HepG2 (cell line): Measurements from ENCODE around the gene C12orf60. TPM values are rescaled to one million over a fixed set of nuclear protein-coding genes. Genes with fewer than 3 reads are reported as not detected.
A peak's percentile ranks its signal among the peaks of the same experiment; 100 is the strongest.

Experiments used
- ATF3 ChIP-seq: sonication (generic); formaldehyde crosslinking; IDR thresholded peaks from 2 replicates; pipeline ENCODE4 v1.4.0; 2020; ENCODE audit warnings: missing genetic modification reagents
- EP300 ChIP-seq, 3 experiments: sonication (generic) in 1 of 3; formaldehyde crosslinking in 1 of 3; IDR thresholded peaks; 2 replicates each; pipeline versions ENCODE4 v1.5.1 to v1.6.1; 2011 to 2020; ENCODE audit warnings: low read depth in 2 of 3, low read length in 2 of 3, borderline replicate concordance in 1 of 3, improper control_type of control experiment in 1 of 3, mild to moderate bottlenecking in 1 of 3, missing genetic modification reagents in 1 of 3, moderate library complexity in 1 of 3
- HNF1B ChIP-seq: sonication (generic); formaldehyde crosslinking; IDR thresholded peaks from 2 replicates; pipeline ENCODE4 v1.5.1; 2020; ENCODE audit warnings: mild to moderate bottlenecking, moderate library complexity, missing genetic modification reagents
- KDM4B ChIP-seq: sonication (generic); formaldehyde crosslinking; IDR thresholded peaks from 2 replicates; pipeline ENCODE4 v1.4.0; 2020; ENCODE audit warnings: missing genetic modification reagents
- LBX2 ChIP-seq: sonication (generic); formaldehyde crosslinking; IDR thresholded peaks from 2 replicates; pipeline ENCODE4 v1.5.0; 2020; ENCODE audit warnings: missing genetic modification reagents, mild to moderate bottlenecking, borderline replicate concordance
- SMYD3 ChIP-seq: sonication (generic); formaldehyde crosslinking; IDR thresholded peaks from 2 replicates; pipeline ENCODE4 v1.8.1; 2023; ENCODE audit warnings: mild to moderate bottlenecking, missing genetic modification reagents
- ZBTB20 ChIP-seq: sonication (generic); formaldehyde crosslinking; IDR thresholded peaks from 2 replicates; pipeline ENCODE4 v1.8.1; 2023; ENCODE audit warnings: missing genetic modification reagents, low read depth, mild to moderate bottlenecking, borderline replicate concordance
- ZBTB49 ChIP-seq: sonication (generic); formaldehyde crosslinking; IDR thresholded peaks from 2 replicates; pipeline ENCODE4 v1.4.0; 2020; ENCODE audit warnings: missing genetic modification reagents, borderline replicate concordance
- ZNF224 ChIP-seq: sonication (generic); formaldehyde crosslinking; IDR thresholded peaks from 2 replicates; pipeline ENCODE4 v1.5.0; 2020; ENCODE audit warnings: mild to moderate bottlenecking, missing genetic modification reagents
- ZNF674 ChIP-seq: sonication (generic); formaldehyde crosslinking; IDR thresholded peaks from 2 replicates; pipeline ENCODE4 v1.5.0; 2020; ENCODE audit warnings: low read depth, mild to moderate bottlenecking, missing genetic modification reagents
- ZNF746 ChIP-seq: sonication (generic); formaldehyde crosslinking; IDR thresholded peaks from 2 replicates; pipeline ENCODE4 v1.8.0; 2022; ENCODE audit warnings: mild to moderate bottlenecking, missing genetic modification reagents
- ZNF777 ChIP-seq: sonication (generic); formaldehyde crosslinking; IDR thresholded peaks from 2 replicates; pipeline ENCODE4 v1.4.0; 2020; ENCODE audit warnings: missing genetic modification reagents
- ZSCAN21 ChIP-seq: sonication (generic); formaldehyde crosslinking; IDR thresholded peaks from 2 replicates; pipeline ENCODE4 v1.8.0; 2022; ENCODE audit warnings: mild to moderate bottlenecking, missing genetic modification reagents, moderate library complexity, borderline replicate concordance
- polyA plus RNA-seq, 8 experiments: library from polyadenylated mRNA; depleted of rRNA in 3 of 8; stranded (reverse) in 7 of 8; unstranded in 1 of 8; fragments of >200 nt; fragmentation: Illumina TruSeq in 4 of 8; extraction: Trizol in 4 of 8; gene quantifications; 2 replicates each; pipeline versions ENCODE4 v1.2.1 to v1.2.3, GENCODE V29; 2011 to 2016; ENCODE audit warnings: low read depth in 4 of 8, missing spikeins in 1 of 8, mixed read lengths in 1 of 8; ENCODE audit not compliant: insufficient read depth in 1 of 8
- total RNA-seq, 5 experiments: library from RNA; depleted of rRNA; stranded (reverse); fragments of >200 nt; fragmentation: Illumina TruSeq; extraction: Trizol; gene quantifications; 2 replicates each; pipeline ENCODE4 v1.2.3, GENCODE V29; 2016; ENCODE audit warnings: low read depth in 1 of 5
- TF ChIP-seq, protein P1 (sequence below): sonication (generic); formaldehyde crosslinking; IDR thresholded peaks from 2 replicates; pipeline ENCODE4 v1.9.0; 2022; ENCODE audit warnings: missing genetic modification reagents, mild to moderate bottlenecking, borderline replicate concordance

The C12orf60 gene
- total and polyA plus RNA-seq, 2 of the 13 experiments (the other 11 are each of a cell fraction or from before 2014, with no cell fraction given) = 0.55 to 1.4 TPM

- TF ChIP-seq ZBTB49 (CRISPR knock-in tag) (no peak), SMYD3 (CRISPR knock-in tag) (peak; percentile 16; the same call in 1 of the 2 replicates), ATF3 (CRISPR knock-in tag) (no peak), HNF1B (no peak), ZNF746 (CRISPR knock-in tag) (peak; percentile 68; the same call in 1 of the 2 replicates), ZSCAN21 (CRISPR knock-in tag) (no peak), ZNF777 (CRISPR knock-in tag) (peak; percentile 23; the same call in 1 of the 2 replicates), KDM4B (CRISPR knock-in tag) (peak; percentile 85; the same call in 1 of the 2 replicates), LBX2 (CRISPR knock-in tag) (no peak), ZBTB20 (CRISPR knock-in tag) (0 out of 2 replicates have a peak, but pooled peaks have one; percentile 69), EP300 (IDR thresholded peaks at IDR 0.05; ENCODE audit: low read depth in 2 of 2, low read length in 2 of 2) (peak in 1 of 2 experiments; percentile 74; a peak in 2 of 4 replicates), EP300 (CRISPR knock-in tag; IDR thresholded peaks at IDR 0.05; ENCODE audit: borderline replicate concordance) (peak; percentile 12; the same call in 1 of the 2 replicates), ZNF224 (0 out of 2 replicates have a peak, but pooled peaks have one; percentile 40), ZNF674 (CRISPR knock-in tag) (no peak)
- TF ChIP-seq, protein P1, sequence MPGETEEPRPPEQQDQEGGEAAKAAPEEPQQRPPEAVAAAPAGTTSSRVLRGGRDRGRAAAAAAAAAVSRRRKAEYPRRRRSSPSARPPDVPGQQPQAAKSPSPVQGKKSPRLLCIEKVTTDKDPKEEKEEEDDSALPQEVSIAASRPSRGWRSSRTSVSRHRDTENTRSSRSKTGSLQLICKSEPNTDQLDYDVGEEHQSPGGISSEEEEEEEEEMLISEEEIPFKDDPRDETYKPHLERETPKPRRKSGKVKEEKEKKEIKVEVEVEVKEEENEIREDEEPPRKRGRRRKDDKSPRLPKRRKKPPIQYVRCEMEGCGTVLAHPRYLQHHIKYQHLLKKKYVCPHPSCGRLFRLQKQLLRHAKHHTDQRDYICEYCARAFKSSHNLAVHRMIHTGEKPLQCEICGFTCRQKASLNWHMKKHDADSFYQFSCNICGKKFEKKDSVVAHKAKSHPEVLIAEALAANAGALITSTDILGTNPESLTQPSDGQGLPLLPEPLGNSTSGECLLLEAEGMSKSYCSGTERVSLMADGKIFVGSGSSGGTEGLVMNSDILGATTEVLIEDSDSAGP (CRISPR knock-in tag) = peak; percentile 76
Observed at GRCh38 chr12:14770496-14771461, 32.7 kb upstream of the C12orf60 start (continued).
